Measurements from ENCODE around the gene PRPF8. TPM values are rescaled to one million over a fixed set of nuclear protein-coding genes. Genes with fewer than 3 reads are reported as not detected.
A peak's percentile ranks its signal among the peaks of the same experiment; 100 is the strongest.

PRPF8 gene
- total and polyA plus RNA-seq, 2 of the 13 experiments (the other 11 are each of a cell fraction or from before 2014, with no cell fraction given): 112 to 179 TPM

GRCh38 chr17:1714427-1714979 is 29.8 kb upstream of the PRPF8 start (continued):
- peak; percentile 82 for TF ChIP-seq SALL1 (CRISPR knock-in tag; IDR thresholded peaks at IDR 0.05)
- no peak for TF ChIP-seq ATF6 (CRISPR knock-in tag; conservative IDR thresholded peaks at IDR 0.05)
- TF ChIP-seq PAXIP1 (CRISPR knock-in tag; conservative IDR thresholded peaks at IDR 0.05): peak; percentile 85
- peak; percentile 16; the same call in 1 of the 2 replicates for TF ChIP-seq YEATS4 (CRISPR knock-in tag; IDR thresholded peaks at IDR 0.05; ENCODE audit: borderline replicate concordance)
- peak; percentile 73 for TF ChIP-seq ARID5B (CRISPR knock-in tag; IDR thresholded peaks at IDR 0.05)
- TF ChIP-seq KDM1A (CRISPR knock-in tag; IDR thresholded peaks at IDR 0.05): no peak
- no peak for TF ChIP-seq MLXIP (CRISPR knock-in tag; IDR thresholded peaks at IDR 0.05; ENCODE audit: borderline replicate concordance)
- TF ChIP-seq IRX3 (CRISPR knock-in tag; IDR thresholded peaks at IDR 0.05; ENCODE audit: borderline replicate concordance, low read depth): no peak
- no peak for TF ChIP-seq TCF12 (IDR thresholded peaks at IDR 0.05)
- peak; percentile 70; the same call in 1 of the 2 replicates for TF ChIP-seq TCF12 (CRISPR knock-in tag; IDR thresholded peaks at IDR 0.05)
- no peak for TF ChIP-seq HOXA9 (CRISPR knock-in tag; IDR thresholded peaks at IDR 0.05; ENCODE audit: borderline replicate concordance)
- peak; percentile 68 for TF ChIP-seq NCOA2 (CRISPR knock-in tag; IDR thresholded peaks at IDR 0.05)
- peak; percentile 35 for TF ChIP-seq MLX (CRISPR knock-in tag; IDR thresholded peaks at IDR 0.05)
- peak; percentile 41 for TF ChIP-seq CREB1 (IDR thresholded peaks at IDR 0.05)
- TF ChIP-seq CREB1 (CRISPR knock-in tag; IDR thresholded peaks at IDR 0.05): peak; percentile 61
